ENCODE data around the gene CDV3.
"Not testable (repeated sequence)": the region's sequence is repeated elsewhere in the genome, so short reads cannot be mapped to it uniquely, and the experiment has no call there.

Gene CDV3, protein sequence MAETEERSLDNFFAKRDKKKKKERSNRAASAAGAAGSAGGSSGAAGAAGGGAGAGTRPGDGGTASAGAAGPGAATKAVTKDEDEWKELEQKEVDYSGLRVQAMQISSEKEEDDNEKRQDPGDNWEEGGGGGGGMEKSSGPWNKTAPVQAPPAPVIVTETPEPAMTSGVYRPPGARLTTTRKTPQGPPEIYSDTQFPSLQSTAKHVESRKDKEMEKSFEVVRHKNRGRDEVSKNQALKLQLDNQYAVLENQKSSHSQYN

DNA sequence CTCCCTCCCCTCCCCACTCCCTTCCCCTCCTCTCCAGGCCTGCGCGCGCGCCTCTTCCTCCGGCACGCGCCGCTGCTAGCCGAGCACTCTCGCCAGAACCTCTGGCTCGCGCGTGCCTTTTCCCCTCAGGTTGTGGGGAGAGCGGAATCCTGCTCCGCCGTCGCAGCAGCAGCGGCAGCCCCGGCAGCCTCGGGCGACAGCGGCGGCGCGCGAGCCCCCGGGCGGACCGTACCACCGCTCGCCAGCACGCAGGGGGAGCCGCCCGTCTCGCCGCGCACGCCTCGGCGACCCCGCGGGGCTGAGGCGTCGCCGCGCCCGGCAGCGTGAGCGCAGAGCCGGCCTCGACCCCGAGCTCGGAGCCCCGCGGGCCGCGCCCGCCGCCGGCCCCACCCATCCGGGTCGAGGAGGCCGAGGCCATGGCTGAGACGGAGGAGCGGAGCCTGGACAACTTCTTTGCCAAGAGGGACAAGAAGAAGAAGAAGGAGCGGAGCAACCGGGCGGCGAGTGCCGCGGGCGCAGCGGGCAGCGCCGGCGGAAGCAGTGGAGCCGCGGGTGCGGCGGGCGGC is at the start of gene CDV3:
TSS of gene CDV3 (plus strand) at position 58 of the 566 bp plus-strand sequence. CDS start at position 417, 359 bp downstream.
- DNase-seq, result no peak

- DNase-seq, result not testable (repeated sequence)
Measured at GRCh38 chr3:133523758-133524157, 49.7 kb upstream of the CDV3 start.

GRCh38 chr3:133525435-133525834 is 48.1 kb upstream of the CDV3 start:
- DNase-seq, result no peak

GRCh38 chr3:133527081-133527715 is 46.3 kb upstream of the CDV3 start:
- no peak for DNase-seq

- no peak for DNase-seq
Measured at GRCh38 chr3:133529809-133530208, 43.7 kb upstream of the CDV3 start.

DNA sequence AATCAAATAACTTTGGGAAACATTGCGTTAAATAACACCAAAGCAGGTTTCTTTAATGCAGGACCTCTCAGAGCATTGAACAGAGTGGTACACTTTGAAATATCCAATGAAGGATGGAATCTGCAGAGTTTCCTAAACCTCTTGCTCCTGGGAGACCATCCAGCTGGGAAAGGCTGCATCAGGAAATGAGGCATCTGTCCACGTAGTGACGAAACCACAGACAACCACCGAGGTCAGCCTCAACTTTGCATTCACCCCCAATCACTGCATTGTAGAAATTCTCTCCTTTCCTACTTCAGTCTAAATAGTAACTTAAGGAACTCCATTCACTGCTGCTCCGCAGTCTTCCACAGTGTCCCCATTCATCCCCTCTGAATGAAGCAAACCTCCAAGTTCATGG is 41.5 kb upstream of the CDV3 start:
- no peak for DNase-seq

- no peak for DNase-seq
Measured at GRCh38 chr3:133532951-133533350, 40.5 kb upstream of the CDV3 start.

DNA sequence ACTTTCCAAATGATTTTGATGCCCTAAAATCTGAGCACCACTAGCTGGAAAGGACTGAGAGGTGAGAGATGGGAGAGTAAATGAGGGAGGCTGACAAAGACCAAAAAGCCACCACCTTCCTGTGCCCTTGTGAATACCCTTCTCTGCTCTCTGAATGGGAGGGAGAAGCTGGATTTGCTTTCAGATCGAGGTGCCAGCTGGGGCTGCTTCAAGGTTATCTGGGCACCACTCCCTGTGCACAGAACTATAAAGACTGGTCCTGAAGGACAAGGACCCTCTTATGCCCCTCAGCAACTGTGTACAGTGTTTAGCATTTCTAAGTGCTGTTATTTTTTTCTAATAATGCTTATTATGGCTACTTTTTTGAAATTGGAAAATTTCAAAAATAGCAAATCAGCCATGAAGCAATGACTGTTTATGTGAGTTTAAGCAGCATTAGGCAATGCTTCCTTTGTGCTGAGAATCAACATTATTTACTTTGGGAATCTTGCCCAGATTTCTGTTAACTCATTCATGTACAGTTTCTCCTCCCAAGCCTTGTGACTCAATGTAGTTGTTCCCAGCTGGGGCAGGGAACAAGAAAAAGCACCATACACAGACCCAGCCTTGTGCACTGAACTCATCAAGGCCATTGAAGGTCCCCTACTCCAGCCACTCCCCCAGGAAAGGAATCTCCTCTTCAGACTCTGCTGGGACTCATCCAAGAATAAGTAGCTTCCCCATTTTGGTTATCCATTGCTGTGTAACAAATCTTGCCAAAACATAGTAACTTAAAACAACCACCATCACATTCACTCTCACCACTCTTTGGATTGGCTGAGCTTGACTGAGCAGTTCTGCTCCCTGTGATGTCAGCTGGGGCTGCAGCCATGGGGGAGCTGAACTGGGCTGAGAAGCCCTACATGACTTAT is 37.3 kb upstream of the CDV3 start:
- no peak for DNase-seq

DNA sequence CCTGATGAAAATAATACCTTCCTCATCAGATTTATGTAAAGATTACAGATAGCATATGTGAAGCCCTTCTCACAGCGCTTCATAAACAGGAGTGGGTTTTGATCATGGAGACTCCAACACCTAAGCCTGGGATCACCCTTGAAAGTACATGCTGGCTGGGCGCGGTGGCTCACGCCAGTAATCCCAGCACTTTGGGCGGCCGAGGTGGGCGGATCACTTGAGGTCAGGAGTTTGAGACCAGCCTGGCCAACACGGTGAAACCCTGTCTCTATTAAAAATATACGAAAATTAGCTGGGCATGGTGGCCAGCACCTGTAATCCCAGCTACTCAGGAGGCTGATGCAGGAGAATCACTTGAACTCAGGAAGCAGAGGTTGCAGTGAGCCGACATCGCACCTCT is 36.4 kb upstream of the CDV3 start:
- DNase-seq, result not testable (repeated sequence)

GRCh38 chr3:133538154-133538553 is 35.3 kb upstream of the CDV3 start:
- no peak for DNase-seq

GRCh38 chr3:133540896-133541674 is 32.4 kb upstream of the CDV3 start:
- no peak for DNase-seq

- DNase-seq, result no peak
Measured at GRCh38 chr3:133542871-133543270, 30.6 kb upstream of the CDV3 start.

DNA sequence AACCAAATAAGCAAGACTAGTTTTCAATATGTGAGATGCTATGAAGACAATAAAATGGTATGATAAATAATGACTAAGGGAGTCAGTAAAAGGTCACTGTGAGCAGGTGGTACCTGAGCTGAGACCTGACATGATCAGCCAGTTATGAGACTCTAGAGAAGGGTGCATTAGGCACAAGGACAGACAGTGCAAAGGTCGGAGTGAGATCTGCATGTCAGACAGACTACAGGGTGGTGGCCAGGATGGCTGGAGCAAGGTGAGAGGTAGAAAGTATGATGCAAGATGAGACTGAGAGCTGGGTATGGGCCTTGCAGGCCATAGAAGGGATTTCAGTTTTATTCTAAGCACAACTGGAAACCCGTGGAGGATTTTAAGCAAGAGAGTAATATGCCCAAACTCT is 28.5 kb upstream of the CDV3 start:
- DNase-seq, result not testable (repeated sequence)

DNA sequence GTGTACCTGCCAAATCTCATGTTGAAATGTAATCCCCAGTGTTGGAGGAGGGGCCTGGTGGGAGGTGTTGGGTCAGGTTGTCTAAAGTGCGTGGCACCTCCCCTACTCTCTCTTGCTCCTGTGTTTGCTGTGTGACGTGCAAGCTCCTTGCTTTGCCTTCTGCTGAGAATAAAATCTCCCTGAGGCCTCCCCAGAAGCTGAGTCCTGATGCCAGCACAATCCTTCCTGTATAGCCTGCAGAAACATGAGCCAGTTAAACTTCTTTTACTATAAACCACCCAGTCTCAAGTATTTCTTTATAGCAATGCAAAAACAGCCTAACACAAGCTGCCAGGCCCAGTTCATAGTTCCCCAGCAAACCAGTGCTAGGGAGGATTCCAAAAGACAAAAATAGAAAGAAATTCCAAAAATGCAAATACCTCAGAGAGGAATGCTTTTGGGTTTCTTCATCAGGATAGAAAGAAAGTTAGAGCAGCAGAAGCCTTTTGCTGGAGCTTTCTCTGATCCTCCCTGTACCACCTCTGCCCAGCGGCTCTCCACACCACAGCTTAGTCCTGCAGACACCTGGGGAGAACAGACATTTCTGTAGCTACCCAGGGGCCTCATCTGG is 25.9 kb upstream of the CDV3 start:
- DNase-seq, result no peak

DNA sequence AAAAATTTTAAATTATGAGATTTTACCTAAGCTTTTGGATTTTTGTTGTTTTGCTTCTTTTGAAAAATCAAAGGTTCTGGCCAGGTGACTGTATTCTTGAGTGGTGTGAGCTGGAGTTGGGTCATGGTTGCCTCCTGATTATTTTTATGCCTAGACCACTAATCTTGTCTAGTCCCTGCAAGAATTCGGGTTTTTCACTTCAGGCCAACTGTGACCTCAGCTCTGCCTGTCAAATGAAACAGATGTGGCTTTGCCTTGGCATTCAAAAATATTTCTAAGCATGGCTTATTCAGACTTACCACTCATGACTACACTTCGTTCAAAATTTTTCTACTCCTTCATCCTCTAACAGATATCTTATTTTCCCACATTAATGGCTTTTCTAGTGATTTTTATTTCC is 25.4 kb upstream of the CDV3 start:
- DNase-seq, result no peak

GRCh38 chr3:133549565-133549964 is 23.9 kb upstream of the CDV3 start:
- DNase-seq, result no peak

DNA sequence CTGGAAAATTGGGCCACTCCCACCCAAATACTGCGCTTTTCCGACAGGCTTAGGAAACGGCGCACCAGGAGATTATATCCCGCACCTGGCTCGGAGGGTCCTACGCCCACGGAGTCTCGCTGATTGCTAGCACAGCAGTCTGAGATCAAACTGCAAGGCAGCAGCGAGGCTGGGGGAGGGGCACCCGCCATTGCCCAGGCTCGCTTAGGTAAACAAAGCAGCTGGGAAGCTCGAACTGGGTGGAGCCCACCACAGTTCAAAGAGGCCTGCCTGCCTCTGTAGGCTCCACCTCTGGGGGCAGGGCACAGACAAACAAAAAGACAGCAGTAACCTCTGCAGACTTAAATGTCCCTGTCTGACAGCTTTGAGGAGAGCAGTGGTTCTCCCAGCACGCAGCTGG is 21.9 kb upstream of the CDV3 start:
- DNase-seq, result not testable (repeated sequence)

DNA sequence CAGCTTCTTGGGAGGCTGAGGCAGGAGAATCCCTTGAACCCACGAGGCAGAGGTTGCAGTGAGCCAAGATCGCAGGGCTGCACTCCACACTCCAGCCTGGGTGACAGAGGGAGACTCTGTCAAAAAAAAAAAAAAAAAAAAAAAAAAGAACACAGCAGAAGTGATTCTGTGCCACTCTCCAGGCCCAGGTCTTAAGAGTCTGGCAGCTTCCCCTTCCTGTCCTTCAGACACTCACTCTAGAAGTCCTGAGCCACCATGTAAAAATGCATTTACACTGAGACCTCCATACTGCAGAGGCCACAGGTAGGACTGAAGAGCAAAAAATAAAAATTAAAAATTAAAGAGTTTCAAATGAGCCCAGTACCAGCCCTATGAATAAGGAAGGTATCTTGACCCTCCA is 11.8 kb upstream of the CDV3 start:
- no peak for DNase-seq

GRCh38 chr3:133562376-133562775 is 11.1 kb upstream of the CDV3 start:
- DNase-seq, result no peak

DNA sequence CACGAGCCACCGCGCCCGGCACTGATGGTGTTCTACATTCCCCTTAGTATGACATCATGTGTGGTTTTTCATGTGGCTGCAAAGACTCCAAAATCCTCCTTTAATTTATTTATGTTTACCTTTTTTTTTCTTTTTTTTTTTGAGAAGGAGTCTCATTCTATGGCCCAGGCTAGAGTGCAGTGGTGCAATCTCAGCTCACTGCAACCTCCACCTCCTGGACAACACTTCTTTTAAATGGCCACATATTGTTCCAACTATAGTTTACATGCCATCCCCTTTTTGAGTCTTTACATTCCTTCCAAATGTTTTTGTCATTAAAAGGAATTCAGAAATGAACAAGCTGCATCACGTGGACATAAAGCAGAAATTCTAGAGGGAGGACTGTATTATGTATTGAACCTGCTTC is 10.3 kb upstream of the CDV3 start:
- DNase-seq, result no peak

GRCh38 chr3:133563816-133564215 is 9.7 kb upstream of the CDV3 start:
- DNase-seq, result no peak
